HG03460 (cell line): Measurements from ENCODE around the gene IQSEC3.
"Not testable (repeated sequence)": the region's sequence is repeated elsewhere in the genome, so short reads cannot be mapped to it uniquely, and the experiment has no call there.

ENCODE experiments used
- ATAC-seq: cut with Tn5 transposase; IDR thresholded peaks from one replicate; pipeline ENCODE4 v1.9.1; 2021; ENCODE audit not compliant: unreplicated experiment

Gene IQSEC3

DNA sequence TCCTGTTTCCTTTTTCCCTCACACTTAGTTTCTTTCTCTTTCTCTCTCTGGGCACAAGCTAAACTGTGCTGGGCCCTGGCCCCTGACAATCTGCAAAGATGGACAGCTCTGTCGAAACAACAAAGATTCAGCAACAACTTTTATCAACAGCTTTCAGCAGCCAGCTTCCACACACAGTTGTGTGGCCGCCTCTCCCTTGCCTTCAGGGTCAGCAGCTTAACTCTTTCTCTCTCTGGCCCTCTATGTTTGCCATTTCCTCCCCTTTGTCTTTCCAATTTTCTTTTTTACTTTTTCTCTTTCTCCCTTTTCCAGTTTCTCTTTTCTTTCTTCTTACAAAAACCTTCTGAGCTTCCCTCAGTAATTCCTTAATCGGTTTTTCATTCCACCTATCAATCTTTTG lies 43.3 kb downstream of the IQSEC3 start:
- no peak for ATAC-seq

GRCh38 chr12:111699-112493 lies 45.3 kb downstream of the IQSEC3 start:
- ATAC-seq: no peak

DNA sequence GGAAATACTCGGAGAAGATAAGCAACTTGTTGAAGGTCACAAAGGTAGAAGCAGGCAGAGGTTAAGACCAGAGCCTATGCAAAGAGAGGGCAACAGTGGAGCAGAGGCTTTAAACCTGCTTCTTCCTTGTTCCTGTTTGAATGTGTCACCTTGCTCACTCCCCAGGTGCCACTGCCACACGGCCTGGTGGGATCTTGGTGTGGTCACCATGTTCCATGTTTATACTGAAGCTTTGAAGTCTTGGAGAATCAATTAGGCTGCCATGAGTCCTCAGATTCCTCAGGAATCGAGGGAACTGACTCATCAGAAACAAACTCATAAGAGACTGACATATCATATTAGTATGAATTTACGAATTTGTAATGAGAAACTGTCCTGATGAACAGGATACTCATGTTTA lies 46.8 kb downstream of the IQSEC3 start:
- no peak for ATAC-seq

- ATAC-seq: no peak
These were observed 48.2 kb downstream of the IQSEC3 start for GRCh38 chr12:114626-115211.

DNA sequence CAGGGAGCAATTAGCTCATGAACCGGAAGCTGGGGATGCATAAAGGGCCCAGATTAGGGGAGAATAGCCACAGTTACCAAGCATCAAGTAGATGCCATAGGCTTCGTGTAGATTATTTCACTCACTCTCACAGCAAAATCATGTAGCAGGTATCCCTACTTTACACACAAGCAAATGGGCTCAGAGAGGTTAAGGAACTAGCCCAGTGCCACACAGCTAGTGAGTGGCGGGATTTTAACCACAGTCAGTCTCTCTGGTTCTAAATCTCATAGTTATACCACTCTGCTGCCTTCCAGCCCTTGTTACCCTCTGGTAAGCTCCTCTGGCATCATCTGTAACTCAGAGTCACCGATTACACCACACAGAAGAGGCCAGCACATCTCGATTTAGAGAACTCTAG lies 49.0 kb downstream of the IQSEC3 start:
- no peak for ATAC-seq

DNA sequence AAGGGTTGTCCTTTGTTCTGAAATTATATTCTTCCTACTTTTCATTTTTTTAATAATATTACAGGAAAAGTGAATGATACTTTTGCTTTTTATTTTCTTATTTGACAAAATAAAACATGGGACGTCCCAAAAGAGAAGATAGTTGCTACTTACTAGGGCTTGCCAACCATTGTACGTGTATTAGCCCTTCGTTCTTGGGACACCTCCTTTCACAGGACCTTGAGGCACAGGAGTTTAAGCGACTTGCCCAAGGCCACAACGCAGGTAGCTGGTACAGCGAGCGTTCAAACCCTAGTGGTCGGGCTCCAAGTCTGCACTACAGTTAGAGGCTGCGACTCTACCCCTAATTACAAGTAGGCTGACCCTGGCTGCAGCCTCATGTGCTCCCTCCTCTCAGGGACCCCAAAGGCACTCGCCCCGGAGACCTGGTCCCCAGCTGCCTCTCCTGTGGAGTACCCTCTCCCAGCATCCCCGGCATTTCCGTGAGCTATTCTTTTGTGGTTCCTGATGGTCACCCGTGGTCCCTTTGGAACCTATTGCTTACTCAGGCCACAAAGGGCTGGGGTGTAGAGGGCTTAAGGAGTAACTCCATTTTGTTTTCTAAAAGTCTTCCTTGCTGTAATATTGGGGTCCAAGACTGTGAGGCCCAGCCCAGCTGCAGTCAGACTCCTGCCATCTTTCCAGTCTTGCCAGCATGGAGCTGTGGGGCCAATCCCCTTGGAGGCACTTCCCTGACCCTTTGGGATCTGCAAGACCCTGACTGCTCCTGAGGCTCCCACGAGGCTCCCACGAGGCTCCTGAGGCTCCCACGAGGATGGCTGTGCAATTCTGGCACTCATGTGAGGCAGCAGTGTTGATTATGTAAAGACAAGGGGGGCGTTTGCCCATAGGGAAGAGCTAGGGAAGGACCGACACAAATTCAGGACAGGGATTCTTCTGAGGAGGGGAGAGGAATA lies 49.7 kb downstream of the IQSEC3 start:
- ATAC-seq: no peak

- no peak for ATAC-seq
These were observed 50.7 kb downstream of the IQSEC3 start for GRCh38 chr12:117311-117710.

- no peak for ATAC-seq
These were observed 51.3 kb downstream of the IQSEC3 start for GRCh38 chr12:117816-118345.

- ATAC-seq: no peak
These were observed 52.0 kb downstream of the IQSEC3 start for GRCh38 chr12:118591-118990.

GRCh38 chr12:120951-121350 lies 54.4 kb downstream of the IQSEC3 start:
- no peak for ATAC-seq

DNA sequence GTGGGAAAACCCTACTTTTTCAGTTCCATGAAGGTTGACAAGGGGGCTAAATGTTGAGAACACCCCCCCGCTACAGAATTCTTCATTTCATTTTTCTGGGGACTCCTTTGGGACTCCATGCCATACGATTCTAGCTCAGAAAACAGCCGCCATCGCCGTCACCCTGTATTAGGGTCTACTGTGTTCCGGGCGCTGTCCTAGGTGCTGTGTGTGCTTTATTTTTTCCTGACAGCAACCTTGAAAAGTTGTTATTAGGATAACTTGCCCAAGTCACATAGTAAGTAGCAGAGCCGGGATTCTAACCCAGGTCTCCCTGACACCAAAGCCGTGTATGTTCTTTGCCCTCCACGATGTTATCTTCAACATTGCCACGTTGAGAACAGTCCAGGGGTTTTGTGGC lies 55.1 kb downstream of the IQSEC3 start:
- no peak for ATAC-seq

- no peak for ATAC-seq
These were observed 58.5 kb downstream of the IQSEC3 start for GRCh38 chr12:125075-125474.

DNA sequence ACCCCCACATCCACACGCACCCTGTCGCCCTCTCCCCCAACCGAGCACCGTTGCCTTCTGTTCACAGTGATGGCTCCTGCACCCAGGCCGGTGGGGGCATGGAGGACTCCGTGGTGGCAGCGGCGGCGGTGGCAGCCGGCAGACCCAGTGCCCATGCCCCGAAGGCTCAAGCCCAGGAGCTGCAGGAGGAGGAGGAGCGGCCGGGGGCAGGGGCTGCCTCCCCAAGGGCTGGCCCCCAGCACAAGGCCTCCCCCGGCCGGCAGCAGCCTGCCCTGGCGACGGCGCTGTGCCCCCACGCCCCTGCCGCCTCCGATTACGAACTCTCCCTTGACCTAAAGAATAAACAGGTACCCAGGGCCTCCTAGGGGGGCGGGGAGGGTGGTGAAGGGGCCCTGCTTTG lies 59.0 kb downstream of the IQSEC3 start:
- ATAC-seq: no peak

DNA sequence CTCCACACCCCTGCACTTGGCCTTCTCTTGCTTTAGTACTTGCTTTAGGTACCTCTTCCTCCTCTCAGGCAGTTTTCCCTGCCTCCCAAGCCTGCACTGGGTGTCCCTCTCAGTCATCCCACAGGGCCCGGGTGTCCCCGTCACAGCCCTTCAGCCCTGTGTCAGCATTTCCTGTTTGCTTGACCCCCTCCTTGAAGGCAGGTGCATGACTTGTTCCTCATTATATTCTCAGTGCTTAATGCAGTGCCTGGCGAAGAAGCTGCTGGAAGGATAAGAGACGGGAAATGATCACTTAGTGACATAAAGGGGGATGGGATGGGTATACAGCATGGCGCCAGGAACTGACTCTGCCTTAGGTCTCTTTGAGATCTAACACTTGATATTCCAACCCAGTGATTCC lies 61.5 kb downstream of the IQSEC3 start:
- ATAC-seq: no peak

DNA sequence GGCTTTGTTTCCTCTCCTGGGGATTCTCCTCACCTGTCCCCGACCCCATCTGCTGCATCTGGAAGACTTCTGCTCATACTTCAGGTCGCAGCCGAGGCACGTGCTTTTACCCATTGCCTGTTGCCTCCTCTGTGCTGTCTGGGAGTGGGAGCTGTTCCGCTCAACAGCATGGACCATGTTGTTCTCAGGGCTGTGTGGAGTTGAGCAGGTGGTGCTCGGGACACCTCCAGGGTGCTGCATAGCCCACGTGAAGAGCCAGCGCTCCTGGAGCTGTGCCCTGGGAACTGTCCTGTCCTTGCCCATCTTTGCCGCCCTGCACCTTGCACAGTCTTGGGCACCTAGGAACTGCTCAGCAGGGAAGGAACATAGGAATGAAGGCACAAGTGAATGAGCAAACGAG lies 62.4 kb downstream of the IQSEC3 start:
- no peak for ATAC-seq

- no peak for ATAC-seq
These were observed 64.0 kb downstream of the IQSEC3 start for GRCh38 chr12:130519-130918.

- ATAC-seq: no peak
These were observed 64.4 kb downstream of the IQSEC3 start for GRCh38 chr12:131008-131407.

DNA sequence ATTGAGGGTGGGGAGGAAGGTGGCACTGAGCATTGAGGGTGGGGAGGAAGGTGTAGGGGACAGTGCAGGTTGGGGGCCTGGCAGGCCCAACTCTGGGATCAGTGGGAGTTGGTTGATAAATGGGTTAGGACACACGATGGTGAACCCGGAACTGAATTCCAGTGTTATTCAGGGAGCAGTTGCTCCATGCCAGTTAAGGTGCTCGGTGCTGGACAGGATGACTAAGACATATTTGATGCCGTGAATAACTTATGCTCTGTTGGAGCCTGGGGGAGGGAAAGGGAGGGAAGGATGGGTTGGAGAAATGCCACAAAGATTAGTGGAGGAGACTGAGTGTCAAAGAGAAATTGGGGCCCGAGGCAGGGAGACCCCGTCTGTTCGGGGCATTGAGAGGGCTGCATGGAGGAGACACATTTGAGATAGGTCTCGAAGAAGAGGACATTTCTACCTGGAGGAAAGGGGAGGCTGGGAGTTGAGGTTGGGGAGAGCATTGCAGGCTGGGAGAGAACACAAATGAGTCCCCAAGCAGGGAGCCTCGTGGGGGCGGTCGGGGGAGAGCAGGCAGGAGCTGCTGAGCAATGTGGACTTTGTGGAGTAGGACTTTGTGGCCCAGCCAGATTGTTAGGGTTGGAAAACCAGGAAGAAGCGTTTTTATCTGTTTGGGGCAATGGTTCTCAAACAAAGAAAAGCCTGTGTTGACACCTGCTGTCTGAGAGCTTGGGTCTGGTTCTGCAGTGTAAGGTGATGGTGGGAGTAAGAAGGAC lies 65.3 kb downstream of the IQSEC3 start:
- ATAC-seq: no peak

GRCh38 chr12:133616-134232 lies 67.2 kb downstream of the IQSEC3 start:
- ATAC-seq: not testable (repeated sequence)

DNA sequence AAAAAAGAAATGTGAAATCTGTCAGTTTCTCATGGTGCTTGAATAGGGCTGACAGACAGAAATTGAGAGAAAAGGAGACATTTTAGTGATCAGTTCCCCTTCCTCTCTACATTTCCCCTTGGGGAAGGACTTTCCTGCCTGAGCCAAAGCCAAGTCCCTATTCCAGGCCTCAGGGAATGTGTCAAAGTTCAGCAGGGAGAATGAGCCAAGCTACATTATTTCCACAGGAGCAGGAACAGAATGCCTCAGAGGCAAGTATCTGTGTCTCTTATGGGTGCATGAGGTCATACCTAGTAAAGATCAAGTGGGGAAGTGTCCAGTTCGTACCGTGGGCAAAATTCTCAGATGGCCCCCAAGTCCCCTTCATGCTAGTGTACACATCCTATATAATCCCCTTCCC lies 68.6 kb downstream of the IQSEC3 start:
- no peak for ATAC-seq
